ENCODE data around the gene KRI1.
A peak's percentile ranks its signal among the peaks of the same experiment; 100 is the strongest.
"Not testable (repeated sequence)": the region's sequence is repeated elsewhere in the genome, so short reads cannot be mapped to it uniquely, and the experiment has no call there.

Gene KRI1

GRCh38 chr19:10549733-10550132 lies 16.1 kb downstream of the KRI1 start:
- DNase-seq, result no peak

GRCh38 chr19:10548746-10549276 lies 17.0 kb downstream of the KRI1 start:
- no peak for DNase-seq

- no peak for DNase-seq
Measured at GRCh38 chr19:10546817-10547216, 19.0 kb downstream of the KRI1 start.

- no peak for DNase-seq
Measured at GRCh38 chr19:10544753-10545251, 21.0 kb downstream of the KRI1 start.

- no peak for DNase-seq
Measured at GRCh38 chr19:10544242-10544752, 21.5 kb downstream of the KRI1 start.

GRCh38 chr19:10543420-10544241 lies 22.2 kb downstream of the KRI1 start, which contains the start of gene ATG4D:
ATG4D (plus strand) TSS chr19:10543904; CDS start chr19:10544091, 187 bp downstream.
- DNase-seq, result peak; percentile 71 to 81

- DNase-seq, result no peak
Measured at GRCh38 chr19:10543059-10543419, 22.8 kb downstream of the KRI1 start.

- DNase-seq, result not testable (repeated sequence)
Measured at GRCh38 chr19:10539016-10539415, 26.8 kb downstream of the KRI1 start.

- no peak for DNase-seq
Measured at GRCh38 chr19:10538204-10538983, 27.4 kb downstream of the KRI1 start.

GRCh38 chr19:10537668-10538067 lies 28.1 kb downstream of the KRI1 start:
- DNase-seq, result no peak

- no peak for DNase-seq
Measured at GRCh38 chr19:10535613-10536012, 30.2 kb downstream of the KRI1 start.

GRCh38 chr19:10533646-10534386 lies 32.0 kb downstream of the KRI1 start:
- DNase-seq, result no peak

- no peak for DNase-seq
Measured at GRCh38 chr19:10532457-10532856, 33.4 kb downstream of the KRI1 start.

- not testable (repeated sequence) for DNase-seq
Measured at GRCh38 chr19:10526887-10527286, 38.9 kb downstream of the KRI1 start.

GRCh38 chr19:10525636-10526035 lies 40.2 kb downstream of the KRI1 start:
- DNase-seq, result no peak

GRCh38 chr19:10523135-10523636 lies 42.6 kb downstream of the KRI1 start:
- no peak for DNase-seq

- DNase-seq, result no peak
Measured at GRCh38 chr19:10521461-10522171, 44.2 kb downstream of the KRI1 start.

- no peak for DNase-seq
Measured at GRCh38 chr19:10520652-10521318, 45.0 kb downstream of the KRI1 start.

GRCh38 chr19:10519421-10519820 lies 46.4 kb downstream of the KRI1 start:
- DNase-seq, result no peak

- no peak for DNase-seq
Measured at GRCh38 chr19:10518444-10519361, 47.1 kb downstream of the KRI1 start.

Data from stimulated activated CD4-positive, alpha-beta T cell treated with anti-CD3 and anti-CD28 coated beads, Interleukin-4, amount 100 ng/mL, for 4 hours (primary cell).